CD4-positive, alpha-beta T cell treated with Interleukin-15 for 4 hours (primary cell): ENCODE results near the gene RPS6KA1.
A peak's percentile ranks its signal among the peaks of the same experiment; 100 is the strongest.
"Not testable (repeated sequence)": the region's sequence is repeated elsewhere in the genome, so short reads cannot be mapped to it uniquely, and the experiment has no call there.

Experiments
- DNase-seq: peaks from one replicate; pipeline ENCODE4 v3.0.0-alpha.2; 2020; ENCODE audit warnings: low spot score

Gene RPS6KA1

DNA sequence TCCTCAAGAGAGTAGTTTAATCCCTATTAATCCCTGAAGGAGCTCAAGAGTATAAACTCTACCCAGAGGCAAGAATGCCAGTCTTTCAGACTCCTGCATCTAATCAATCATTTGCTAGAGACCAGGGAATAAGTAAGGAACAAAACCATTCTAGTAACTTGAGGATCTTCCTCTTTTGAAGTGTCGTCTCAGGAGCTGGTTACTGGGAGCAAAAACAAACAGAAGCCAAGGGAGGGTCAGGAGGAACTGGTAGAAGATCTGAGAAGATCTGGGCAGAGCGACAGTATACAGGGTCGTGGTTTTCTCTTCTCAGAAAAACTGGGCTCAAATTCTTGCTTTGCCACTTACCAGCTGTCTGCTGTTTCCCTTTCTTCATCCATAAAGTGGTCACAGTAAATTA, 69.3 kb downstream of the RPS6KA1 start:
- DNase-seq: no peak

DNA sequence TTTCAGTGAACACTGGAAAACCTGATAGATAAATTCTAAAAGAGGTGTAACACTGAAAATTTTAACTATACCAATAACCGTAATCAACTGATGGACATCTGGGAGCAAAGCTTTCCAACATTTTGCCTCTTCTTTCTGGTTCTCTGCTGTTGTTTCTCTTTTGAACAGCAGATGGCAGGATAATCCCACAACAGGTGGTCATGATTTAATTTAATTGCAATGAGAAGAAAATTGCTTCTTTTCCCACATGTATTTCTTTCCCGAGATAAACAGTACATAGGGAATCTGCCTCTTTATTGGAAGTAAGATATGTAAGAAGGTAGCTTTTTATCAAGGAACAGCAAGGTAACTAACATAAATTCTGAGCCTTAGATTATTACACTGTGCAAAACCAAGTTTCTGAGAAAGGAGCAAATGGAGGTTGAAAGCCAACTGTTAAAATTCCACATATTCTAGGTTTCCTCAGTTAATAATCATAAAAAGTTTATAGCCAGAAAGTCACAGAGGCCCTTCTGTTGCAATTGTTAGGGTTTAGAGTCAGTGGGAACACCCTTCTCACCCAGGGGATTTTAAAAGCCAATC, 72.9 kb downstream of the RPS6KA1 start:
- peak; percentile 76 for DNase-seq

DNA sequence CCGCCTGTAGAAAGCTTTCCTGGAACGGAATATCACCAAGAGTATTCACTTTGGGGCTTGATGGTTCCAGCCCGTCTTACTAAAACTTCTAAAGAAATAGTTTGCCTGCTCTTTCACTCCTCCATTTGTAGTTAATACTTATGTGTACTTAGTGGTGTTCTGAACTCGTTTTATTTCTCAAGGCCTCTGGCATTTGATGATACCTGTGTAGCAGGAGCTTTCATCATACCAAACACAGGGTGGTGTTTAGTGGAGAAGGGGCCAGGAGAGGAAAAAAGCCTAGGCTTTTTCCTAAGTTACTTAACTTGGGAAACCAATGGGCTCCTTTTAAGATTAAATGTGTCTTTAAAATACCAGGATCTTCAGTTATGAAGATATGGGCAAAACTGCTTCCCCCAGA, 74.3 kb downstream of the RPS6KA1 start:
- no peak for DNase-seq

DNA sequence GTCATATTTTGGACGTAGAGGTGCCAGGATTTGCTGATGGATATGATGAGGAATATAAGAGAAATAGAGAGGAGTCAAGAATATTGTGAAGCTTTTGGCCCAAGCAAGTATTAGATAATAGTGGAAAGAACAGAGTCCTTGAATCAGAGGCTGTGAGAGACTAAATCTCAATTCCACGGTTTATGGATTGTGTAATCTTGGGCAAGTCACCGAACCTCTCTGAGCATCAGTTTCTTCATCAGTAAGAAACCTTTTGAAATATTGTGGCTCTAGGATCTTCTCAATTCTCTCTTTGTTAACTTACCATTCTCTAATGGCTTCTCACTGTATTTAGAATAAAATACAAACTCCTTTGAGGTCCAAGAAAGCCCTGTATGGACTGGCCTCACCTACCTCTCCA, 77.6 kb downstream of the RPS6KA1 start:
- DNase-seq: no peak

DNA sequence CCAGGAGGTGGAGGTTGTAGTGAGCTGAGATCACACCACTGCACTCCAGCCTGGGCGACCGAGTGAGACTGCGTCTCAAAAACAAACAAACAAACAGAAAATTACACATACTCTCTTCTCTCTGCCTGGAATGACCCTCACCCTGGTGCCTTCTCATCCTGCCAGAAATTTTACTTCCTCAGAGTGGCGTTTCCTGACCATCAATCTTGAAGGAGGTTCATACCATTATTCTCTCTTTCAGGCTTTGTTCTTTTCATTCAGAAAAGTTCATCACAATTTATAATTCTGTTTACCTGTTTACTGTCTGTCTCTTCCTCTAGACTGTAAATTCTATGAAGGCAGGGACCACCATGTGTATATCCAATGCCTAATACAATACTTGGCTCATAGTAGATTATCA, 79.3 kb downstream of the RPS6KA1 start:
- DNase-seq: no peak

DNA sequence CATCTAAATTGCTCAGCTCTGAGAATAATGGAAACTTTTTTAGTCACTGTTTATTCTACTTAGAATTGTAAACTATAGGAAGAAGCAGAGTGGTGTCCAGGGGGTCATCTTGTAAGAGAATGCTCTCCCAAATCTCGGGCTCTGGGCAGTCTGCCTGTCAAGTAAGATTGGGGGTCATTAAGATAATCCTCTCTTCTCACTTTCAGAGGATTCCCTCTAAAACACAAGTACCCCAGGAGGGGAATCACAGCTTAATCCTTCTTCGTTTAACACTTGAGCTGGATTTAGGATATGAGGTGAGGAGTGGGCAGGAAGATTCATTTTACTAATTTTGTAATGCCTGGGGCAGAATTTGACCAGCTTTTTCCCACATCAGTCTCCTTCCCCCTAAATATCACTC, 81.2 kb downstream of the RPS6KA1 start:
- DNase-seq: no peak

DNA sequence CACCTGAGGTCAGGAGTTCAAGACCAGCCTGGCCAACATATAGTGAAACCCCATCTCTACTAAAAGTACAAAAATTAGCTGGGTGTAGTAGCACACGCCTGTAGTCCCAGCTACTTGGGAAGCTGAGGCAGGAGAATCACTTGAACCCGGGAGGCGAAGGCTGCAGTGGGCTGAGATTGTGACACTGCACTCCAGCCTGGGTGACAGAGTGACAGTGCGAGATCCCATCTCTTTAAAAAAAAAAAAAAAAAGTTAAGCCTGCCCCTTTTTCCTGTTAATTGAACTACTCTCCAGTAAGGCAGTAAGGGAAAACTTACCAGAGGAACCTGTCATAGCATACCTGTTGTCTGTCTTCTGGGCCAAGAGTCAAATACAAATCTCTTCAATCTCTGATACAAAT, 83.1 kb downstream of the RPS6KA1 start:
- not testable (repeated sequence) for DNase-seq

DNA sequence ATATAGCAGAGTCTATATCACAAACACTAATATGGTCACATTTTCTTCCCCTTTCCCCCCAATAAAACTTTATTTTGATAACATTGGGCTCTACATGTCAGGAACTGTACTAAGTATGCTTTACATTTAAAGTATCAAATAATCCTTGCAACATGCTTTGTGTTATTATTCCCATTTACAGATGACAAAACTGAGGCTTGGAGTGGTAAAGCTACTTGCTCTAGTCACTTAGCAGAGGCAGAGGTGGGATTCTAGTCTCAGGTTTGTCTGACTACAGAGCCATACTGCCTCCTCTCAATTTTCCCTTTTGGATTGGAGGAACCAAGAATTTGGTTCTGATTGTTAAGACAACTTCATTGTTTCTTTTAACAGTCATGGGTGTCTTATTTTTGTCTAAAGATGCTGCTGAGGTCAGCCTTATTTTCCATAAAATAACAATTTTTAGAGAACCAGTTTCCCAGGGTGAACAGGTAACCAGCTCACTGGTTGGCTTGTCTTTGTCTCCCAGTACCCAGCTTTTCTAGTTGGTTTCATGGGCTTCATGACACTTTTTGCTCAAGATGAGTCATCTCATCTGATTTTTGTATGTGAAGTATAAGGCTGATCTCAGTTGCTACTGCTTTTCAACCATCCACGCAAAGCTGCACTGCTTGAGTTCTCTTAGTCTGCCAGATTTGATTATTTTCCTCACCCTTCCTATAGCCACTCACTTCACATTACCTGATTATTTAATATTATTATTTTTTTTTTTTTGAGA, 85.3 kb downstream of the RPS6KA1 start:
- no peak for DNase-seq

DNA sequence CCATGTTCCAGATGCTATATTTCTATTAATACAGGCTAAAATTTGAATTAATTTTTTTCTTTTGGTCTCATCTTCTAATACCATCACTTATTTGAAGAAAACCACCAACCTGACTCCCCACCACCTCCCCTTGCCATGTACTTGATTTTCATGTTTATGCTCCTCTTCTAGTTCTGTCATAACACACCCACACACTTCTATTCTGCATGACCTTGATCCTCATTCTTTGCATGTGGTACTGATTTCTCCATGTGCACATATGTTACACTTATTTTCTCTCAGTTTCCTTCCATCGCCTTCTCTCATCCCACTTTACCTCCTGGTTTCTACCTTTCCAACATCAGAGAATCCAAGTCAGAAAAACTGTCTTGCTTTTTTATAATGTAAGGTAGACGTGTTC, 87.3 kb downstream of the RPS6KA1 start:
- no peak for DNase-seq

DNA sequence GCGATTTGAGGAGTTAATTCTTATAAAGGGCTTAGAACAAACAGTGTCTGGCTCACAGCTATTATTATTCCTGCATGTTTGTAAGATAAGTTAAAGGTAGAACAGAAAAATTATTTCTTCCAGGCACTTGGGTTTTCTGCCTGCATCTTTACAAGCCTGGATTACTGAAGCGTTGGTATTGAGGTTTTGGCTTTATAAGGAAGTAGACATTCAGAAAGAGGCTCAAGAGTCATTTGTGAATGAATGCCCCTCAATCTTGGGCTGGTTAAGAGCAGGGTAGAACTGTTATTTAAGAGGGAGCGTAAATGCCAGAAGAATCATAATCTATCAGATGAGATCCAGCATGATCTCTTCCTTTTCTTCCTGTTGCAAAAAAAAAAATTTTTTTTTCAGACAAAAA, 89.0 kb downstream of the RPS6KA1 start:
- DNase-seq: no peak
